Measurements from ENCODE around the gene HSPA1A.
A peak's percentile ranks its signal among the peaks of the same experiment; 100 is the strongest.
"Not testable (repeated sequence)": the region's sequence is repeated elsewhere in the genome, so short reads cannot be mapped to it uniquely, and the experiment has no call there.

HSPA1A gene

DNA sequence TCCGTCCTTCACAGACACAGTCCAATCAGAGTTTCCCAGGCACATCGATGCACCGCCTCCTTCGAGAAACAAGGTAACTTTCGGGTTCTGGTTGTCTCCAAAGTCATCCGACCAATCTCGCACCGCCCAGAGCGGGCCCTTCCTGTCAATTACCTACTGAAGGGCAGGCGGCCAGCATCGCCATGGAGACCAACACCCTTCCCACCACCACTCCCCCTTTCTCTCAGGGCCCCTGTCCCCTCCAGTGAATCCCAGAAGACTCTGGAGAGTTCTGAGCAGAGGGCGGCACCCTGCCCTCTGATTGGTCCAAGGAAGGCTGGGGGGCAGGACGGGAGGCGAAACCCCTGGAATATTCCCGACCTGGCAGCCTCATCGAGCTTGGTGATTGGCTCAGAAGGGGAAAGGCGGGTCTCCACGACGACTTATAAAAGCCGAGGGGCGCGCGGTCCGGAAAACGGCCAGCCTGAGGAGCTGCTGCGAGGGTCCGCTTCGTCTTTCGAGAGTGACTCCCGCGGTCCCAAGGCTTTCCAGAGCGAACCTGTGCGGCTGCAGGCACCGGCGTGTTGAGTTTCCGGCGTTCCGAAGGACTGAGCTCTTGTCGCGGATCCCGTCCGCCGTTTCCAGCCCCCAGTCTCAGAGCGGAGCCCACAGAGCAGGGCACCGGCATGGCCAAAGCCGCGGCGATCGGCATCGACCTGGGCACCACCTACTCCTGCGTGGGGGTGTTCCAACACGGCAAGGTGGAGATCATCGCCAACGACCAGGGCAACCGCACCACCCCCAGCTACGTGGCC lies 12.1 kb downstream of the HSPA1A start, which contains the start of gene HSPA1B:
Gene HSPA1B (plus strand): TSS at position 453 of the 794 bp plus-strand sequence. CDS start 213 bp downstream, at position 666.
- no peaks in the 10 kb centered on the region for H3K27me3 ChIP-seq (ENCODE audit: control insufficient read depth, insufficient read depth, low read length)
- H3K9me3 ChIP-seq (ENCODE audit: control insufficient read depth, insufficient read depth, low read length): no peaks in the 10 kb centered on the region
- H3K27ac ChIP-seq (ENCODE audit: low read depth, low read length): peak within 1 kb of the TSS; percentile 95
- H3K36me3 ChIP-seq (ENCODE audit: control insufficient read depth, insufficient read depth, low read length): no peaks in the 10 kb centered on the region
- H3K4me1 ChIP-seq (ENCODE audit: control insufficient read depth, insufficient read depth, low read length): peaks cover 18% of the 10 kb centered on the region
- peak within 1 kb of the TSS; percentile 86 for H3K4me3 ChIP-seq (ENCODE audit: low read depth, low read length)
- peak within 1 kb of the TSS; percentile 63 for H3K9ac ChIP-seq (ENCODE audit: low read depth, low read length)

DNA sequence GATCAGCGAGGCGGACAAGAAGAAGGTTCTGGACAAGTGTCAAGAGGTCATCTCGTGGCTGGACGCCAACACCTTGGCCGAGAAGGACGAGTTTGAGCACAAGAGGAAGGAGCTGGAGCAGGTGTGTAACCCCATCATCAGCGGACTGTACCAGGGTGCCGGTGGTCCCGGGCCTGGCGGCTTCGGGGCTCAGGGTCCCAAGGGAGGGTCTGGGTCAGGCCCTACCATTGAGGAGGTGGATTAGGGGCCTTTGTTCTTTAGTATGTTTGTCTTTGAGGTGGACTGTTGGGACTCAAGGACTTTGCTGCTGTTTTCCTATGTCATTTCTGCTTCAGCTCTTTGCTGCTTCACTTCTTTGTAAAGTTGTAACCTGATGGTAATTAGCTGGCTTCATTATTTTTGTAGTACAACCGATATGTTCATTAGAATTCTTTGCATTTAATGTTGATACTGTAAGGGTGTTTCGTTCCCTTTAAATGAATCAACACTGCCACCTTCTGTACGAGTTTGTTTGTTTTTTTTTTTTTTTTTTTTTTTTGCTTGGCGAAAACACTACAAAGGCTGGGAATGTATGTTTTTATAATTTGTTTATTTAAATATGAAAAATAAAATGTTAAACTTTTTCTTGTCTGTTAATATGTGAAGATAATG lies 14.4 kb downstream of the HSPA1A start:
- Histone ChIP-seq H3K27ac (ENCODE audit: low read depth, low read length) (no peak overlapping the region), H3K27me3 (ENCODE audit: control insufficient read depth, insufficient read depth, low read length) (no peaks in the 10 kb centered on the region), H3K4me1 (ENCODE audit: control insufficient read depth, insufficient read depth, low read length) (peaks cover 16% of the 10 kb centered on the region), H3K9ac (ENCODE audit: low read depth, low read length) (0 out of 2 replicates have a peak overlapping the region, but pooled peaks have one; percentile 0), H3K36me3 (ENCODE audit: control insufficient read depth, insufficient read depth, low read length) (no peaks in the 10 kb centered on the region), H3K9me3 (ENCODE audit: control insufficient read depth, insufficient read depth, low read length) (no peaks in the 10 kb centered on the region), H3K4me3 (ENCODE audit: low read depth, low read length) (peak overlapping the region; percentile 71)

DNA sequence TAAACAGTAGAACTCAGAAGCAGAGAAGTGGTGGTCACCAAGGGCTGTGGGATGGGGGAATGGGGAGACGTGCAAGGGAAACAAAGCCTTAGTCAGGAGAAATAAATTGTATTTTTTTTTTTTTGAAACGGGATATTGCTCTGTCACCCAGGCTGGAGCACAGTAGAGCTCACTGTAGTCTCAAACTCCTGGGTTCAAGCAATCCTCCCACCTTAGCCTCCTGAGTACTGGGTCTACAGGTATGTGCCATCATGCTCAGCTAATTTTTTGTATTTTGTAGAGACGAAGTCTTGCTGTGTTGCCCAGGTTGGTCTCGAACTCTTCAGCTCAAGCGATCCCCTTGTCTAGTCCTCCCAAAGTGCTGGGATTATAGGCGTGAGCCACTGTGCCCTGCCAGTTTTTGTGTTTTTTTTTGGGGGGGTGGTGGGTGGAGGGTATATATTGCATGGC lies 15.6 kb downstream of the HSPA1A start:
- Histone ChIP-seq H3K27ac (ENCODE audit: low read depth, low read length) (no peak overlapping the region), H3K9me3 (ENCODE audit: control insufficient read depth, insufficient read depth, low read length) (no peaks in the 10 kb centered on the region)

DNA sequence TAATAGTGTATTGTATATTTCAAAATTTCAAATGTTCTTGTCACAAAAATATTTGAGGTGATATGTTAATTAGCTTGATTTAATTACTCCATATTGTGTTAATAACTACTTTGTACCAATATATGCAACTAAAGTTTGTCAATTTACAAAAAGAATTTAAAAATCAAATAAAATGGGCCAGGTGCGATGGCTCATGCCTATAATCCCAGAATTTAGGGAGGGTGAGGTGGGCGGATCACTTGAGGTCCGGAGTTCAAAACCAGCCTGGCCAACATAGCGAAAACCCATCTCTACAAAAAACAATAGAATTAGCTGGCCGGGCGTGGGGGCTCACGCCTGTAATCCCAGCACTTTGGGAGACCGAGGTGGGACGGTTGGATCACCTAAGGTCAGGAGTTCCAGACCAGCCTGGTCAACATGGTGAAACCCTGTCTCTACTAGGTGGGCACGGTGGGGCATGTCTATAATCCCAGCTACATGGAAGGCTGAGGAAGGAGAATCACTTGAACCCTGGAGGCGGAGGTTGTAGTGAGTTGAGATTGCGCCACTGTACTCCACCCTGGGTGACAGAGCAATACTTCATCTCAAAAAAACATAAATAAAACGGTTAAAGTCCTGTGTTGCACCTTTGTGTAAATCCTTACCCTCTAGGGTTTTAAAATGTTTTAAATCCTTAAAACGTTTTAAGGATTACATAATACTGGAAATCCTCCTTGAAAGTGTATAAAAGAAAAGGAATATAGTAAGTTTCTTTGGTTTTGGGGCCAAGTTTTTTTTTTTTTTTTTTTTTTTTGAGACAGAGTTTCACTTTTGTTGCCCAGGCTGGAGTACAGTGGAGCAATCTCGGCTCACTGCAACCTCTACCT lies 16.2 kb downstream of the HSPA1A start:
- no peaks in the 10 kb centered on the region for H3K27me3 ChIP-seq (ENCODE audit: control insufficient read depth, insufficient read depth, low read length)
- H3K4me1 ChIP-seq (ENCODE audit: control insufficient read depth, insufficient read depth, low read length): peaks cover 6% of the 10 kb centered on the region; the same call in 1 of the 2 replicates
- no peak overlapping the region for H3K9ac ChIP-seq (ENCODE audit: low read depth, low read length)
- H3K36me3 ChIP-seq (ENCODE audit: control insufficient read depth, insufficient read depth, low read length): peaks cover 10% of the 10 kb centered on the region
- H3K4me3 ChIP-seq (ENCODE audit: low read depth, low read length): peak overlapping the region; percentile 71; the same call in 1 of the 2 replicates
- H3K27ac ChIP-seq (ENCODE audit: low read depth, low read length): no peak overlapping the region
- no peaks in the 10 kb centered on the region for H3K9me3 ChIP-seq (ENCODE audit: control insufficient read depth, insufficient read depth, low read length)

More for the DNA sequence above, 15.6 kb downstream of the HSPA1A start:
- Histone ChIP-seq H3K36me3 (ENCODE audit: control insufficient read depth, insufficient read depth, low read length) (peaks cover 3% of the 10 kb centered on the region), H3K27me3 (ENCODE audit: control insufficient read depth, insufficient read depth, low read length) (no peaks in the 10 kb centered on the region), H3K4me3 (ENCODE audit: low read depth, low read length) (peak overlapping the region; percentile 71), H3K4me1 (ENCODE audit: control insufficient read depth, insufficient read depth, low read length) (peaks cover 6% of the 10 kb centered on the region), H3K9ac (ENCODE audit: low read depth, low read length) (no peak overlapping the region)

DNA sequence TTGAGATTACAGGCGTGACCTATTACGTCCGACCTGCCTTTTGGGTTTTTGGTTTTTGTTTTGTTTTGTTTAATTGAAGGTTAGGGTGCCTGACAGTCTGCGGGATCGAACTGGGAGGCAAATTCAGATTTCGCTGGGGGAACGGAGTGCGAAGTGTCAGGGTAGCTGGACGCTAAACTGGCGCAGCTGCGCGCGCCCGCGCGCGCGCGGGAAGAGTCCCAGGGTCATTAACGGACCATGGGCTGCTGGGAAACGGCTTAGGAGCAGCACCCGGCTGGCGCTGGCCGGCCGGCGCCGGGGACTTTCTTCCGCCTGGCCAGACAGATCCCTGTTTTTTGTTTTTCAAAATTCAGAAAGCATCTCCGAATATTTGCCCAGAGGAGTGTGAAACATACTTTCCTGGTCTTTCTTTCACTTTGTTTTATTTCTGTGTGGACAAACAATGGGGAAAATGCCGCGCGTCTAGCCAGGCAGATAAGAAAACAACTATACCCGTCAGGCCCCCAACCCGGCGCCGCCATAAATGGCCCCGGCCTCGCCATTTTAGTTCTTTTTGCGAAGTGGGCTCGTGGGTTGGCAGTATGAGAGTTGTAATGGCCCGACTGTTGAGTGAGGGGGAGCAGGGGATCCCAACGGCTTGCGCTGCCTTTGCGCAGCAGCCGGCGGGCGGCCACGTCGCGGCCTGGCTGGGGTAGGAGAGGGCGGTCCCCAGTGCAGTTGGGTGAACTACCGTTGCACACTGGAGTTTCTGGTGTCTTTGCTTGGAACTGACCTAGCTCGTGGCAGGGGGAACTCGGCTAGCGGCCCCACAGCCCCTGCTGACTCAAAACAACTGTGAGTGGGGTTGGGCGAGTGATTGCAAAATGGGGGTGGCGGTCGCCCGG lies 19.3 kb downstream of the HSPA1A start:
- peaks cover 7% of the 10 kb centered on the region for H3K4me1 ChIP-seq (ENCODE audit: control insufficient read depth, insufficient read depth, low read length)
- peaks cover 40% of the 10 kb centered on the region for H3K36me3 ChIP-seq (ENCODE audit: control insufficient read depth, insufficient read depth, low read length)

DNA sequence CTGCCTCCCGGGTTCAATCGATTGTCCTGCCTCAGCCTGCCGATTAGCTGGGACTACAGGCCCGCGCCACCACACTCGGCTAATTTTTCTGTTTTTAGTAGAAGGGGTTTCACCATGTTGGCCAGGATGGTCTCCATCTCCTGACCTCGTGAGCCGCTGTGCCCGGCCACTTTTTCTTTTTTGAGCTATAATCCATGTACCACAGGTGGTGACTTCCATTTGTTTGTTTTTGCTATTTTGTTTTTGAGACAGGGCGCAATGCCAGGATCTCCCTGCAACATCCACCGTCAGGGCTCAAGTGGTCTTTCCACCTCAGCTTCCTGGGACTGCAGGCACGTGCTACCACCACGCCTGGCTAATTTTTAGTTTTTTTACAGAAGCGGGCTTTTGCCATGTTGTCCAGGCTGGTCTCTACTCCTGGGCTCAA lies 20.7 kb downstream of the HSPA1A start:
- Histone ChIP-seq H3K36me3 (ENCODE audit: control insufficient read depth, insufficient read depth, low read length) (peaks cover 54% of the 10 kb centered on the region), H3K4me1 (ENCODE audit: control insufficient read depth, insufficient read depth, low read length) (peaks cover 7% of the 10 kb centered on the region), H3K4me3 (ENCODE audit: low read depth, low read length) (peak overlapping the region; percentile 91)

More for the DNA sequence above, 19.3 kb downstream of the HSPA1A start:
- H3K4me3 ChIP-seq (ENCODE audit: low read depth, low read length): peak overlapping the region; percentile 91
- H3K9ac ChIP-seq (ENCODE audit: low read depth, low read length): peak overlapping the region; percentile 95
- peak overlapping the region; percentile 98 for H3K27ac ChIP-seq (ENCODE audit: low read depth, low read length)
- H3K27me3 ChIP-seq (ENCODE audit: control insufficient read depth, insufficient read depth, low read length): no peaks in the 10 kb centered on the region
- H3K9me3 ChIP-seq (ENCODE audit: control insufficient read depth, insufficient read depth, low read length): no peaks in the 10 kb centered on the region

DNA sequence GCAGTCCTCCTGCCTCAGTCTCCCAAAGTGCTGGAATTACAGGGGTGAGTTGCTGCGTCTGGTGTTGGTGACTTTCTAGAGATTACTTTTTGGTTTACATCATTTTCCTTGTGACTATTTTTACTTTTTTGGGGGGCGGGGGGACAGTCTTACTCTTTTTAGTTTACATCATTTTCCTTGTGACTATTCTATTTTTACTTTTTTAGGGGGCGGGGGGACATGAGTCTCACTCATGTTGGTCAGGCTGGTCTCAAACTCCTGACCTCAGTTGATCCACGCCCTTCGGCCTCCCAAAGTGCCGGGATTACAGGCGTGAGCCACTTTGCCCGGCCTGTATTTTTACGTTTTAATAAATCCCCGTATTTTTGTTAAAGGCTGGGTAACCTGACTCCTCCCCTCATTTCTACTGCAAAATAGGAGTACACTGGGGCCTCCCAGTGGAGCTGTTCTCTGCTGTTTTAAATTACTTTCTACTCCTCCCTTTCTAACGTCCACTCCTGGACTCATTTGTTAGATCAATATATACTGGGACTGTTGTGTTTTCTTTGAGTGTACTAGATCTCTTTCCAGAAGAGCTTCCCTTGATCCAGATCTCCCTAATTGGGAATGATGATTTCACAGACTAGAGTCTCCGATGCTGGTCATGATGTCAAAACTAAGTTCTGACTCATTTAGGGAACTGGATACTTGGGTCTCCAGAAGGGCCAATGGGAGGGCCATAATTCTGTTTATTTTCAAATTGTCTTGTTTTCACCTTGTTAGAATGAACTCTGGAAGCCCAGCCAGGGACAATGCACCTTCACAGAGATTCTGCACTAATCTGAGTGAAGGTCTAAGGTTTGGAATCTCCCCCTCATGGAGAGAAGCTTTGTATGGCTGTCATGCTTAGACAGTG lies 21.4 kb downstream of the HSPA1A start:
- Histone ChIP-seq H3K36me3 (ENCODE audit: control insufficient read depth, insufficient read depth, low read length) (peaks cover 54% of the 10 kb centered on the region), H3K9me3 (ENCODE audit: control insufficient read depth, insufficient read depth, low read length) (no peaks in the 10 kb centered on the region), H3K9ac (ENCODE audit: low read depth, low read length) (peak overlapping the region; percentile 95), H3K27me3 (ENCODE audit: control insufficient read depth, insufficient read depth, low read length) (no peaks in the 10 kb centered on the region), H3K27ac (ENCODE audit: low read depth, low read length) (peak overlapping the region; percentile 98), H3K4me1 (ENCODE audit: control insufficient read depth, insufficient read depth, low read length) (peaks cover 7% of the 10 kb centered on the region), H3K4me3 (ENCODE audit: low read depth, low read length) (peak overlapping the region; percentile 91)

More for the DNA sequence above, 20.7 kb downstream of the HSPA1A start:
- no peaks in the 10 kb centered on the region for H3K27me3 ChIP-seq (ENCODE audit: control insufficient read depth, insufficient read depth, low read length)
- H3K9me3 ChIP-seq (ENCODE audit: control insufficient read depth, insufficient read depth, low read length): no peaks in the 10 kb centered on the region
- peak overlapping the region; percentile 95 for H3K9ac ChIP-seq (ENCODE audit: low read depth, low read length)
- H3K27ac ChIP-seq (ENCODE audit: low read depth, low read length): peak overlapping the region; percentile 98

DNA sequence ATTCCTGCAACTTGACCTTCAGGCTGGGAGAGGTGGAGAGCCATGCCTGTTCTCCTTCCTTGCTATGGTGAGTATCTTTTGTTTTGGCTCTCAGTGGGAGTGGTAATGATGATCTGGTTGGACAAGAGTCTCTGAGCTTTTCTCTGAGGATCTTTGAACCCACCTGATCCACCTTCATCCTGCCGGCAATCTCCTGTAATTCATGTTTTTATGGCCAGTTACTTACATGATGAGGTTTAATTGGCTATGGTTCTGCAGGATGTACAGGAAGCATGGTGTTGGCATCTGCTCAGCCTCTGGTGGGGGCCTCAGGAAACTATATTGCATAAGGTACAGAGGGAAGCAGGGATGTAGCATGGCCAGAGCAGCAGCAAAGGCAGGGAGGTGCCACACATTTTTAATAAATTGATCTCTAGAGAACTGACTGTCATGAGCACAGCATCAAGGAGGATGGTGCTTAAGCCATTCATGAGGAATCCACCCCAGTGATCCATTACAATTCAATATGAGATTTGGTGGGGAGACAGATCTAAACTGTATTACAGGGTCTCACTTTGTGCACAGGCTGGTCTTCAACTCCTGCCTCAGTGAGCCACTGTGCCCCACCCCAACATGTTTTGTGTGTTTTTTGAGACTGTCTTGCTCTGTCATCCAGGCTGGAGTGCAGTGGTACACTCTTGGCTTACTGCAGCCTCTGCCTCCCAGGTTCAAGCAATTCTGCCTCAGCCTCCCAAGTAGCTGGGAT lies 22.2 kb downstream of the HSPA1A start:
- H3K9me3 ChIP-seq (ENCODE audit: control insufficient read depth, insufficient read depth, low read length): no peaks in the 10 kb centered on the region
- peaks cover 7% of the 10 kb centered on the region for H3K4me1 ChIP-seq (ENCODE audit: control insufficient read depth, insufficient read depth, low read length)
- H3K27ac ChIP-seq (ENCODE audit: low read depth, low read length): peak overlapping the region; percentile 98
- no peaks in the 10 kb centered on the region for H3K27me3 ChIP-seq (ENCODE audit: control insufficient read depth, insufficient read depth, low read length)
- H3K4me3 ChIP-seq (ENCODE audit: low read depth, low read length): peak overlapping the region; percentile 91
- peaks cover 54% of the 10 kb centered on the region for H3K36me3 ChIP-seq (ENCODE audit: control insufficient read depth, insufficient read depth, low read length)
- peak overlapping the region; percentile 95; the same call in 1 of the 2 replicates for H3K9ac ChIP-seq (ENCODE audit: low read depth, low read length)

DNA sequence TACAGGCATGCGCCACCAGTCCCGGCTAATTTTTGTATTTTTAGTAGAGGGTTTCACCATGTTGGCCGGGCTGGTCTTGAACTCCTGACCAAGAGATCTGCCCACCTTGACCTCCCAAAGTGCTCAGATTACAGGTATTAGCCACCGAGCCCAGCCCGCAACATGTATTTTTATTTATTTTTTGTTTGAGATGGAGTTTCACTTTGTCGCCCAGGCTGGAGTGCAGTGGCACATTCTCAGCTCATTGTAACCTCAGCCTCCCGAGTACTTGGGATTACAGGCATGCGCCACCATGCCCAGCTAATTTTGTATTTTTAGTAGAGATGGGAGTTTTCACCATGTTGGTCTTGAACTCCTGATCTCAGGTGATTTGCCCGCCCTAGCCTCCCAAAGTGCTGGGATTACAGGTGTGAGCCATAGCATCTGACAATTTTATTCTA lies 22.8 kb downstream of the HSPA1A start:
- H3K9ac ChIP-seq (ENCODE audit: low read depth, low read length); H3K4me1 ChIP-seq (ENCODE audit: control insufficient read depth, insufficient read depth, low read length); H3K27me3 ChIP-seq (ENCODE audit: control insufficient read depth, insufficient read depth, low read length); H3K9me3 ChIP-seq (ENCODE audit: control insufficient read depth, insufficient read depth, low read length); H3K27ac ChIP-seq (ENCODE audit: low read depth, low read length): not testable (repeated sequence)
- Histone ChIP-seq H3K4me3 (ENCODE audit: low read depth, low read length) (peak overlapping the region; percentile 91), H3K36me3 (ENCODE audit: control insufficient read depth, insufficient read depth, low read length) (peaks cover 54% of the 10 kb centered on the region)
